Kidney (tissue), 14 donors: ENCODE results near the gene PDE1A. TPM values are rescaled to one million over a fixed set of nuclear protein-coding genes. Genes with fewer than 3 reads are reported as not detected.

Experiments
- DNase-seq, 5 donors: peaks; one replicate each; pipeline ENCODE4 v3.0.0-alpha.2; 2013 to 2020
- FAIRE-seq: peaks from 2 replicates; lab custom pipeline; 2012; peaks lifted over from hg19 to GRCh38; lab: Jason Lieb, UNC
- H3K27ac ChIP-seq, 2 donors: one replicate each; pipeline ENCODE4 v1.7.0; 2013; ENCODE audit warnings: low read depth in 2 of 2, low read length in 2 of 2, inconsistent platforms in 1 of 2
- H3K27me3 ChIP-seq: one replicate; pipeline ENCODE4 v1.7.1; 2013; ENCODE audit warnings: low read length, inconsistent platforms; ENCODE audit not compliant: control insufficient read depth, insufficient read depth
- H3K36me3 ChIP-seq, 3 donors: one replicate each; pipeline versions ENCODE4 v1.7.0 to v1.7.1; 2013; ENCODE audit warnings: low read length in 3 of 3, control low read depth in 1 of 3, inconsistent platforms in 1 of 3; ENCODE audit not compliant: insufficient read depth in 3 of 3, control insufficient read depth in 2 of 3
- H3K4me1 ChIP-seq, 3 donors: one replicate each; pipeline versions ENCODE4 v1.7.0 to v1.7.1; 2013; ENCODE audit warnings: low read length in 3 of 3, inconsistent platforms in 1 of 3, low read depth in 1 of 3; ENCODE audit not compliant: control insufficient read depth in 2 of 3, insufficient read depth in 2 of 3
- H3K4me3 ChIP-seq, 3 donors: one replicate each; pipeline versions ENCODE4 v1.7.0 to v1.8.1; 2013; ENCODE audit warnings: low read length in 3 of 3, control low read depth in 1 of 3, inconsistent platforms in 1 of 3
- H3K9ac ChIP-seq, 3 donors: one replicate each; pipeline versions ENCODE4 v1.7.0 to v1.7.1; 2013; ENCODE audit warnings: low read length in 3 of 3, control low read depth in 1 of 3, inconsistent platforms in 1 of 3
- H3K9me3 ChIP-seq, 3 donors: one replicate each; pipeline versions ENCODE4 v1.7.0 to v1.7.1; 2013; ENCODE audit warnings: low read length in 3 of 3, control low read depth in 1 of 3, inconsistent platforms in 1 of 3; ENCODE audit not compliant: control insufficient read depth in 2 of 3, insufficient read depth in 1 of 3
- intact Hi-C: fragments of 100-400 bp; cut with DNase I; formaldehyde crosslinking; loops from one replicate; pipeline ENCODE4 v1.11.1; 2022
- polyA plus RNA-seq: library from polyadenylated mRNA; stranded (reverse); fragments of 350-450 nt; fragmentation: Illumina TruSeq; extraction: RNeasy Lipid Tissue Mini Kit (QIAGEN cat#74804); gene quantifications from one replicate; pipeline ENCODE4 v1.2.3, GENCODE V29; 2014; ENCODE audit warnings: low read depth, low replicate concordance; ENCODE audit not compliant: insufficient read depth
- total RNA-seq: library from RNA; stranded (reverse); fragmentation: NEBNext Ultra II Directional; extraction: Animal tissue kit (Norgen Biotek cat#: 25700); gene quantifications from one replicate; pipeline ENCODE4 v1.2.1, GENCODE V29; 2021
- TF ChIP-seq, protein P1 (sequence below): IDR thresholded peaks from 3 replicates; pipeline ENCODE4 v1.5.1; 2012; ENCODE audit warnings: mild to moderate bottlenecking, moderate library complexity, borderline replicate concordance; ENCODE audit not compliant: insufficient read depth; ENCODE audit errors: extremely low read depth
- donor health status: control.
- donor health status: control.
- donor health status: control.
- donor health status: control.
- donor health status: control.
- donor health status: DM: yes; HTN: yes; CAD: no.
- donor health status: Normal renal cell carcinoma (clear cell type).

The PDE1A gene
- total and polyA plus RNA-seq, 2 donors from 2014 or later: 40.4 to 70.5 TPM

DNA sequence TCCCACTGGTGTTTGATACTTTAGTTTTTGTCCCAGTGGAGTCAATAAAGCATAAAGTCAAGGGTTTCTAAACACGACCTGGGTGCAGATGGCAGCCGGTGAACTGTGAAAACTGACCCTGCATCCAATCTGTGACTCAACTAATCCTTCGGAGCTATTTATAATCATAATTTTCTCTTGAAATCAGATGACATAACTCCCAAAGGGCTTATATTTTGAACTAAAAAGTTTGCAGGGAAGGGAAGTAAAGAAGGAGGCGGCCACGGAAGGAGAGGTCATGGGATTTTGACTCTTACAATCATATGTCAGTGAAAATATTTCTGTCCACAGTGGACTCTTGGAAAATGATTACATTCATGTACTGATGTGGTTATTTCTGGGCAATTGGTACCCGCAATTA lies 178.5 kb downstream of the PDE1A start:
- intact Hi-C loops: no loop called here

DNA sequence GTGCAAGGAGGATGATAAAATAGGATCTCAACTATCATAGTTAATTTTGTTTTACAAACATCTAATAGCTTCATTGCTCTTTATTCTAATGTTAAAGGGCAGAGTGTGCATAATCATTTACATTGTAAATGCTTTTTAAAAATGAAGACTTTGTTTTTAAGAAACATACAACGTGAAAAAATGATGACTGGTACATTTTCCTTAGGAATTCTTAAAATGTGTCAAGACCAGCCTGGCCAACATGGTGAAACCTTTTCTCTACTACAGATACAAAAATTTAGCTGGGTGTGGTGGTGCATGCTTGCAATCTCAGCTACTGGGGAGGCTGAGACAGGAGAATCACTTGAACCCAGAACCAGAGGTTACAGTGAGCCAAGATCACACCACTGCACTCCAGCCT lies 179.0 kb downstream of the PDE1A start:
- Histone ChIP-seq H3K4me1 (peaks cover 0 to 2% (median 0%) of the 10 kb centered on the region in 3 donors), H3K9me3 (no peaks in the 10 kb centered on the region)

More for the DNA sequence above, 178.5 kb downstream of the PDE1A start:
- no peak for DNase-seq
- Histone ChIP-seq H3K9me3 (no peaks in the 10 kb centered on the region), H3K36me3 (no peaks in the 10 kb centered on the region), H3K27me3 (no peaks in the 10 kb centered on the region), H3K4me3 (no peak overlapping the region), H3K9ac (no peak overlapping the region), H3K4me1 (peaks cover 0 to 2% (median 0%) of the 10 kb centered on the region in 3 donors), H3K27ac (no peak overlapping the region)
- no peak for FAIRE-seq
- TF ChIP-seq, protein P1, sequence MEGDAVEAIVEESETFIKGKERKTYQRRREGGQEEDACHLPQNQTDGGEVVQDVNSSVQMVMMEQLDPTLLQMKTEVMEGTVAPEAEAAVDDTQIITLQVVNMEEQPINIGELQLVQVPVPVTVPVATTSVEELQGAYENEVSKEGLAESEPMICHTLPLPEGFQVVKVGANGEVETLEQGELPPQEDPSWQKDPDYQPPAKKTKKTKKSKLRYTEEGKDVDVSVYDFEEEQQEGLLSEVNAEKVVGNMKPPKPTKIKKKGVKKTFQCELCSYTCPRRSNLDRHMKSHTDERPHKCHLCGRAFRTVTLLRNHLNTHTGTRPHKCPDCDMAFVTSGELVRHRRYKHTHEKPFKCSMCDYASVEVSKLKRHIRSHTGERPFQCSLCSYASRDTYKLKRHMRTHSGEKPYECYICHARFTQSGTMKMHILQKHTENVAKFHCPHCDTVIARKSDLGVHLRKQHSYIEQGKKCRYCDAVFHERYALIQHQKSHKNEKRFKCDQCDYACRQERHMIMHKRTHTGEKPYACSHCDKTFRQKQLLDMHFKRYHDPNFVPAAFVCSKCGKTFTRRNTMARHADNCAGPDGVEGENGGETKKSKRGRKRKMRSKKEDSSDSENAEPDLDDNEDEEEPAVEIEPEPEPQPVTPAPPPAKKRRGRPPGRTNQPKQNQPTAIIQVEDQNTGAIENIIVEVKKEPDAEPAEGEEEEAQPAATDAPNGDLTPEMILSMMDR: no peak

DNA sequence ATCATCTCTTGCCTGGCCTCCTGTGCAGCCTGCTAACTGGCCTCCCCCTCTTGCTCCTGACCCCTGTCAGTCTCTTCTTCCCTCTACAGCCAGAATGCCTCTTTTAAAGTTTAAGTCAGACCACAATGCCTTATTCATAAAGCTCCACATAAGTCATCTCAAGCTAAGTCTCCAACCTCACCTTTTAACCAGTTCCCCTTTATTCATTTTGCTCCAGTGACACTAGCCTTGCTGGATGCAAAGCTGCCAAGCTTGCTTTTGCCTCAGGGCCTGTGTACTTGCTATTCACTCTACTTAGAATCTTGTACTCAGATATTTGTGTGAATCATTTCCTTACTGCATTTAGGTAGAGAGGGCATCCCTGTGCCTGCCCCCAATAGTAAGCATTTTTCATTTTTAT lies 180.9 kb downstream of the PDE1A start:
- H3K27me3 ChIP-seq: no peaks in the 10 kb centered on the region
- intact Hi-C loops: no loop called here
- TF ChIP-seq, protein P1: no peak
- no peaks in the 10 kb centered on the region for H3K36me3 ChIP-seq
- no peak overlapping the region for H3K9ac ChIP-seq
- DNase-seq: no peak
- H3K27ac ChIP-seq: no peak overlapping the region
- H3K4me3 ChIP-seq: no peak overlapping the region
- no peaks in the 10 kb centered on the region for H3K9me3 ChIP-seq
- no peak for FAIRE-seq
- H3K4me1 ChIP-seq: peaks cover 0 to 2% (median 0%) of the 10 kb centered on the region in 3 donors

More for the DNA sequence above, 179.0 kb downstream of the PDE1A start:
- intact Hi-C loops: no loop called here
- Histone ChIP-seq H3K4me3 (no peak overlapping the region), H3K27me3 (no peaks in the 10 kb centered on the region), H3K27ac (no peak overlapping the region), H3K36me3 (no peaks in the 10 kb centered on the region), H3K9ac (no peak overlapping the region)
- FAIRE-seq (no peak), DNase-seq (no peak)
- TF ChIP-seq, protein P1: no peak

DNA sequence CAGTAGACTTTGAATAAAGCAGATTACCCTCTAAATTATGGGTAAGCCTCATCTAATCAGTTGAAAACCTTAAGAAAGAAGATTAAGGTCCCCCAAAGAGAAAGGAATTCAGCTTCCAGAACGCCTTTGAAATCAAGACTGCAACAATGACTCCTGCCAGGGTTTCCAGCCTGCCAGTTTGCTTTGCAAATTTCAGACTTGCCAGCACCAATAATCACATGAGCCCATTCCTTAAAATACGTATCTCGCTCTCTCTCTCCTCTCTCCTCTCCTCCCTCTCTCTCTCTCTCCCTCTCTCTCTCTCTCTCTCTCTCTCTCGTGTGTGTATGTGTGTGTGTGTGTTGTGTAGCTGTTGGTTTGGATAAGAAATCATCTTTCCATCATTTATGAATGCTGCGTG lies 184.2 kb downstream of the PDE1A start:
- Histone ChIP-seq H3K4me3 (no peak overlapping the region), H3K4me1 (no peaks in the 10 kb centered on the region), H3K9ac (no peak overlapping the region), H3K27me3 (no peaks in the 10 kb centered on the region), H3K9me3 (no peaks in the 10 kb centered on the region), H3K27ac (no peak overlapping the region), H3K36me3 (no peaks in the 10 kb centered on the region)
- no peak for DNase-seq
- FAIRE-seq: no peak
- intact Hi-C loops: no loop called here
- TF ChIP-seq, protein P1: no peak
